NCI-H748 (cell line): ENCODE data around the gene ELFN1.

Experiments used
- DNase-seq: peaks from one replicate; lab custom pipeline; 2025; ENCODE audit not compliant: unreplicated experiment; lab: John Stamatoyannopoulos, UW

ELFN1 gene

DNA sequence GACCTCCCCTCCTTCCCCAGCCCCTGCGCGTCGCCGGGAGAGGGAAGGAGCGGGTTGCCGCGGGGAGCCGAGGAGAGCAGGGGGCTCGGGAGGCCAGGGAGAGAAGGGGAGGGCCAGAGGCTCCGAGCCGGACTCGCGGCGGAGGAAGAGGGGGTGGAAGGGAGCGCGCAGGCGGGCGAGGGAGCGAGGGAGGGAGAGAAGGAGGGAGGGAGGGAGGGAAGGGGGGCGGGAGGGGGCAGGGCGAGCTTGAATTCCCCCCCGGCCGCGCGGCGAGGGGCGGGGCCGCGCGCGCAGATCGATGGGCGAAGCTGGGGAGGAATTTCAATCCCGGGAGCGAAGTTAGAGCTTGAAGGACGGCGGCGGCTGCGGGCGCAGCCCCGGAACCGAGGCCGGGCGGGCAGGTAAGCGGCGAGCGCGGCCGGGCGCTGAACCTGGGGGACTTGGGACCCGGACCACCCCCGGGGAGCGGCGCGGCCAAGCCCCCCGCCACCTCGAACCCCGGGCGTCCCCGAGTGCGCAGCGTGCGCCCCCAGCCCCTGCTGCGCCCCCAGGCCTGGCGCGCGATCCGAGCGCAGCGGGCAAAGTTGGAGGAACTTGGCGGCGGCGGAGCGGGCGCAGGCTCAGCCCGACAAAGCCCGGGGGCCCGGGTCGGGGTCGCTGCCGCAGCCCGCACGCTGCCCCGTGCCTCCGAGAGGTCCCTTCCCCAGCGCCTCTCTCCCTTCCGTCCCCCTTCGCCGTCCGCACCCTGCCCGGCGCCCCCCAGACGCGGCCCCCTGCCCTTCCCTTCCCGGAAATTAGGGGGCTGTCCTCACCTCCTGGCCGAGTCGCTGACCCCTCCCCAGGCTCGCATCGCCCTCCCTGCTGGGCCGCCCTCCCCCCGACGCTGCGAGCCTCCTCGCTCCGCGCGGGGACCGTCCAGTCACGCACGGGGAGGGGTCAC, at the start of gene ELFN1:
ELFN1 (plus strand) TSS at position 324 of the 940 bp plus-strand sequence. CDS start 74,320 bp downstream, outside the sequence.
- DNase-seq: peak; percentile 76

- no peak for DNase-seq
These were observed 49.2 kb upstream of the ELFN1 start for GRCh38 chr7:1620835-1621234.

DNA sequence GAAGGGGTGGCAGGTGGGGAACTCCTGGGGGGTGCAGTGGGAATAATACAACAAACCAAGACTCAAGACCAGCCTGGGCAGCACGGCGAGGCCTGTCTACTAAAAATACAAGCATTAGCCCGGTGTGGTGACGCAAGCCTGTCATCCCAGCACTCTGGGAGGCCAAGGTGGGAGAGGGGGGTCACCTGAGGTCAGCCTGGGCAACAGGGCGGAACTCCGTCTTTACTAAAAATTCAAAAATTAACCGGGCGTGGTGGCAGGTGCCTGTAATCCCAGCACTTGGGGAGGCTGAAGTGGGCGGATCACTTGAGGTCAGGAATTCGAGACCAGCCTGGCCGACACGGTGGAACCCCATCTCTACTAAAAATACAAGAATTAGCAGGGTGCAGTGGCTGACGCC, 48.4 kb upstream of the ELFN1 start:
- DNase-seq: no peak

GRCh38 chr7:1622441-1622840, 47.6 kb upstream of the ELFN1 start:
- DNase-seq: no peak

- DNase-seq: no peak
These were observed 46.3 kb upstream of the ELFN1 start for GRCh38 chr7:1623810-1624209.

- no peak for DNase-seq
These were observed 44.8 kb upstream of the ELFN1 start for GRCh38 chr7:1624999-1625927.

DNA sequence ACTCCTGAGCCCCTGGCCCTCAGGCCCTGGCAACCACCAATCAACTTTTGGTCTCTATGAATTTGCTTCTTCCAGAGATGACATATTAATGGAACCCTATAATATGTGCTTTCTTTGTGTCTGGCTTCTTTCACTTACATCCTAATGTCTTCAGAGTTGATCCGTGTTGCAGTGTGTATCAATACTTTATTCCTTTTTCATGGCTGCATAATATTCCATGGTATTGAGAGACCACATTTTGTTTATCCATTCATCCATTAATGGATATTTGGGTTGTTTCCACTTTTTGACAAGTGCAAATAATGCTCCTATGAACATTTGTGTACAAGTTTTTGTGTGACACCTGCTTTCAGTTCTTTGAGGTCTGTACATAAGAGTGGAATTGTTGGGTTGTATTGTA, 43.3 kb upstream of the ELFN1 start:
- no peak for DNase-seq

DNA sequence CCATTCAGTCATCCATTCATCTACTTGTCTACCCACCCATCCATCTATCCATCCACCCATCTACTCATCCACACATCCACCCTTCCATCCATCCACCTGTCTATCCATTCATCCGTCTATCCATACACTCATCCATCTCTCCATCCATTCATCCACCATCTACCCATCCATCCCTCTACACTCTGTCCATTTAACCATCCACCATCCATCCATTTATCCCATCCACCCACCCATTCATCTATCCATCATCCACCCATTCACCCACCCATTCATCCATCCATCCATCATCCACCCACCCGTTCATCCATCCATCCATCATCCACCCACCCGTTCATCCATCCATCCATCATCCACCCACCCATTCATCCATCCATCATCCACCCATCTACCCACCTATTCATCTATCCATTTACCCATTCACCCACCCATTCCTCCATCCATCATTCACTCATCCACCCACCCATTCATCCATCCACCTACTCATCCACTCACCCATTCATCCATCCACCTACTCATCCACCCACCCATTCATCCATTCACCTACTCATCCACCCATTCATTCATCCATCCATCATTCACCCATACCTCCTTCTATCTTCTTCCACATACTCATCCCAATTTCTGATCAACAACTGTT, 39.3 kb upstream of the ELFN1 start:
- DNase-seq: no peak

DNA sequence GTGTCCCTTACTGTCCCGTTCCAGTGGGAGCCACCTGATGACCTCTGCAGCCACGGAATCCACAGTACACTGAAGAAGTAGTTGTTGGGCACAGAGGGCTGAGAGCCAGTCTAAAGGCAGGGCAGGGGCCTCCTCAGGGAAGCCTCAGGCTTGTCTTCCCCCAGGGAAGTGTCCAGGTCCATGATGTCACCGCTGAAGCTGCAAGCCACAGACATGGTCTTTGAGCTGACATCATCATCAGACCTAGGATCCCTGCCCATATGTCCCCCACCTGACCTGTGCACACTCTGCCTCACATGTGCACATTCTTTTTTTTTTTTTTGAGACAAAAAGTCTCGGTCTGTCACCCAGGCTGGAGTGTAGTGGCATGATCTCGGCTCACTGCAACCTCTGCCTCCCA, 38.4 kb upstream of the ELFN1 start:
- DNase-seq: no peak

- no peak for DNase-seq
These were observed 37.6 kb upstream of the ELFN1 start for GRCh38 chr7:1632506-1632905.

DNA sequence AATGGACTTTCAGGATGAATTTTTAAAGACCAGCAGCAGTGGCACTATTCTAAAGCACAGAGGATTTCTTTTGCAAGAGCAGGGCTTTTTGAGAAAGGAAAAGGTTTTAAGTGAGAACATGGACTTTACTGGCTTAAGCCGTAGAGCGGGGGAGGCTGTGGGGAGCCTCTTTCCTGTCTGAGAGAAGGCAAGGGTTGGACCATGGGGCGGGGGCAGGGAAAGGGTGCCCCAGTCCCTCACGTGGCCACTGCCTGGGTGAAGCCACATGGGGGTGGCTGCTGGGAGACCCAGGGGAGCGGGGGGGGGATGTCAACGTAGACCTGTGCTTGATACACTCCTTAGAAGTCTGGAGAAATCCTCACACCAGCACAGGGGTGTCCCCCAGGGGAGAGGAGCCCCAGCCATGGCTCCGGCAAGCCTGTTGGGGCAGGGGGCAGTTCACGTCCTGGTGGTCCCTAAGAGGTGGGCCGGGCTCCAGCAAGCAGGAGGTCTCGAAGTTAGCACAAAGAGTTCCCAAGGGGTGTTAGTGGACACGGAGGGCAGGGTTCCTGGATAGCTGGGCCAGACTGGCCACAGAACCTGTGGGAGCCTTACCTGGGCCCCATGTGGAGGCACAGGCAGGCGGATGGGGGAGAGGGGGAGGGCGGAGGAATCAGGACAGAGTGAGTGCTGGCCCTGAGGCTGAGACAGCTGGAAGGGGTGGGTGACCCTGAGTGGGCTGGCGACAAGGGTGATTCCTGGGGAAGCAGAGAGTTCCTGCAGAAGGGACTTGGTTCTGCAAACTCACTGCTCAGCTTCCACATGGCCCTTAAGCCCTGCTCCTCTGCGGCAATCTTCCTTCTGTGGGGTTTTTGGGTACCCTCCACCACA, 36.9 kb upstream of the ELFN1 start:
- DNase-seq: no peak

GRCh38 chr7:1635401-1635800, 34.7 kb upstream of the ELFN1 start:
- no peak for DNase-seq

GRCh38 chr7:1637155-1637554, 32.9 kb upstream of the ELFN1 start:
- no peak for DNase-seq

DNA sequence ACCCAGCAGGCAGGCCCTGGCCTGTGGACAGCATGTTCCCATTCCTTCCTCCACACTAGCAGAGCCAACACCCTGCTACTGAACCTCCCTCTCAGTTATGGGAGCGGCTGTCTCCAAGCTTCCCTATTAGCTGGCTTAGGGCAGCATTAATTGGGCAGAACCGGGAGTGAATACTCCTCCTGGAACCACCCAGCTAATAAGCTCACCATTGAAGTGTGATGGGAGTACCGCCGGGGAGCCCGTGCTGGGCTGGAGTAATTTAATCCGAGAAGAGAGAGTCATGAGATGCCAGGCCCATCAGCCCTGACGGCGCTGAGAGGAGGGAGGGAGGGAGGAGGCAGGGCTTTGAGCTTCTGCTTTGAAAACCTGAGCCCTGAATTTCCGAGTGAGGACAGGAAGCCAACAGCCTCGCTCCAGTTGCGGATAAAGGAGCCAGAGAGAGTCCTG, 31.8 kb upstream of the ELFN1 start:
- peak; percentile 13 for DNase-seq

- DNase-seq: no peak
These were observed 31.0 kb upstream of the ELFN1 start for GRCh38 chr7:1639071-1639470.

GRCh38 chr7:1639532-1640175, 30.4 kb upstream of the ELFN1 start:
- DNase-seq: no peak

DNA sequence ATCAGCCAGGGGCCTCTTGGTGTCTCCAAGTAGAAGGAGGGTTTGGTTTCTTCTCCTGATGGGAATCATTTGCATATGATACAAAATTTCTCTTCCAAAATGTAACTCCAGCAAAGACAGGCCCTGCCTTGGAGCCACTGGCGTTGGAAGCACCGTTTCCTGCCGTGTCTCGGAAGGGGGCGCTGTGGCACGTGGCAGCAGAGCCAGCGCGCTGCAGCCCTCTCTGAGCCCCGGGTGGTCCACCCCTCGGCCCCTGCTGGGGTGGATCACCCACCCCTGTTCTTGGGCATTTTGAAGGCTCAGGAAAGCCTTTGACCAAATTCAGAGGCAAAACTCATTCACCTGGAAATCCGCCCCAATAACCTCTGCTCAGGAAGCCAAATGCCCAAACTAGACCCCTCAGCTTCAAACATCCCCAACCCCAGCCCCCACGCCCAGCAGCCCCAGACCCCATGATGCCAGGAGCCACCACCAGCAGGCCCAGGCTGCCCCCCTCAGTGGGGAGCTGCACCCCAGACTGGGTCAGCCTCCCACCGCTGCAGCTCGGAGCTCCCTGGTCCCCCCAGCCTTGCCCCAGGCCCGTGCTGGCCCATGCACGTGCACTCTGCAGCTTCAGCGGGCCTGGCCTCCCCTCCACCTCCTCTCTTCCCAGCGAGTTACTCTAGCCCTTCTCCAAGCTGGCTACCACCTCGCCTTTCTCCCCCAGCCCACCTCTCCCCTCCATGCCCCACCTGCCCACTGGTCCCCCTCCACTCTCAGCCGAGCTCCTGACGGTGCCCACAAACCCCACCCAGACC, 29.5 kb upstream of the ELFN1 start:
- DNase-seq: no peak

- DNase-seq: no peak
These were observed 28.9 kb upstream of the ELFN1 start for GRCh38 chr7:1641173-1641572.

- DNase-seq: no peak
These were observed 28.3 kb upstream of the ELFN1 start for GRCh38 chr7:1641661-1642260.
